Fibroblast of mammary gland (primary cell): ENCODE data around the gene ALS2CL.

Source experiments
- DNase-seq: peaks from one replicate; pipeline ENCODE4 v3.0.0-alpha.2; 2010; ENCODE audit warnings: low read depth
- H3K4me3 ChIP-seq: 2 replicates; pipeline ENCODE4 v1.5.1; 2011; ENCODE audit warnings: low read depth, mild to moderate bottlenecking, low read length, moderate library complexity; ENCODE audit not compliant: control insufficient read depth
- CTCF ChIP-seq: conservative IDR thresholded peaks from 2 replicates; pipeline ENCODE4 v1.5.1; 2011; ENCODE audit warnings: low read depth, low read length, inconsistent platforms; ENCODE audit not compliant: control insufficient read depth, insufficient read depth

The ALS2CL gene

GRCh38 chr3:46639221-46639620, 54.3 kb downstream of the ALS2CL start:
- no peak for DNase-seq
- TF ChIP-seq CTCF = no peak
- H3K4me3 ChIP-seq = no peak overlapping the region

- no peak overlapping the region for H3K4me3 ChIP-seq
- no peak for DNase-seq
- no peak for TF ChIP-seq CTCF
Measured at GRCh38 chr3:46634856-46635255, 58.6 kb downstream of the ALS2CL start.

GRCh38 chr3:46632792-46633191, 60.7 kb downstream of the ALS2CL start:
- TF ChIP-seq CTCF = no peak

GRCh38 chr3:46629551-46630517, 63.6 kb downstream of the ALS2CL start:
- peak; percentile 68 for DNase-seq
- peak overlapping the region; percentile 39 for H3K4me3 ChIP-seq
- peak; percentile 90 for TF ChIP-seq CTCF

More at GRCh38 chr3:46632792-46633191, 60.7 kb downstream of the ALS2CL start:
- DNase-seq = peak; percentile 58
- no peak overlapping the region for H3K4me3 ChIP-seq

- TF ChIP-seq CTCF = no peak
- H3K4me3 ChIP-seq = no peak overlapping the region
- peak; percentile 17 for DNase-seq
Measured at GRCh38 chr3:46628901-46629369, 64.5 kb downstream of the ALS2CL start.

GRCh38 chr3:46627078-46627477, 66.4 kb downstream of the ALS2CL start:
- H3K4me3 ChIP-seq = no peak overlapping the region
- DNase-seq = no peak
- no peak for TF ChIP-seq CTCF
